HepG2 (cell line): Measurements from ENCODE around the gene ZNF428. TPM values are rescaled to one million over a fixed set of nuclear protein-coding genes. Genes with fewer than 3 reads are reported as not detected.
A peak's percentile ranks its signal among the peaks of the same experiment; 100 is the strongest.

Experiments used
- BHLHE40 ChIP-seq: IDR thresholded peaks from 2 replicates; pipeline ENCODE4 v1.6.1; 2011; ENCODE audit warnings: low read length, improper control_type of control experiment
- BORCS8-MEF2B ChIP-seq: sonication (generic); formaldehyde crosslinking; IDR thresholded peaks from 2 replicates; pipeline ENCODE4 v1.8.0; 2022; ENCODE audit warnings: mild to moderate bottlenecking, missing genetic modification reagents
- BRD4 ChIP-seq: sonication (generic); formaldehyde crosslinking; IDR thresholded peaks from 2 replicates; pipeline ENCODE4 v1.4.0; 2020; ENCODE audit warnings: missing genetic modification reagents
- CAMTA2 ChIP-seq: sonication (generic); formaldehyde crosslinking; IDR thresholded peaks from 2 replicates; pipeline ENCODE4 v1.4.0; 2020; ENCODE audit warnings: mild to moderate bottlenecking, missing genetic modification reagents, borderline replicate concordance
- CTCF ChIP-seq: sonication (generic); formaldehyde crosslinking; IDR thresholded peaks from 2 replicates; pipeline ENCODE4 v1.5.0; 2020; ENCODE audit warnings: mild to moderate bottlenecking, missing genetic modification reagents, moderate library complexity
- GATAD2A ChIP-seq: IDR thresholded peaks from 2 replicates; pipeline ENCODE4 v1.6.1; 2016
- KAT8 ChIP-seq: IDR thresholded peaks from 2 replicates; pipeline ENCODE4 v1.6.1; 2016; ENCODE audit warnings: missing genetic modification reagents, missing compliant biosample characterization
- LCORL ChIP-seq, 2 experiments: fragments of 450-650 bp in 1 of 2; sonication (generic) in 1 of 2; formaldehyde crosslinking in 1 of 2; IDR thresholded peaks; 2 replicates each; pipeline versions ENCODE4 v1.5.0 to v1.6.1; 2017 to 2020; ENCODE audit warnings: antibody characterized with exemption in 1 of 2, missing genetic modification reagents in 1 of 2
- MEF2D ChIP-seq: sonication (generic); formaldehyde crosslinking; IDR thresholded peaks from 2 replicates; pipeline ENCODE4 v1.5.1; 2020; ENCODE audit warnings: mild to moderate bottlenecking, missing genetic modification reagents
- MXI1 ChIP-seq: IDR thresholded peaks from 3 replicates; pipeline ENCODE4 v1.6.1; 2012; ENCODE audit warnings: low read depth, low read length, inconsistent platforms, borderline replicate concordance
- NCOA5 ChIP-seq: sonication (generic); formaldehyde crosslinking; IDR thresholded peaks from 2 replicates; pipeline ENCODE4 v1.4.0; 2020; ENCODE audit warnings: missing genetic modification reagents
- NFKB2 ChIP-seq: sonication (generic); formaldehyde crosslinking; IDR thresholded peaks from 2 replicates; pipeline ENCODE4 v1.4.0; 2020; ENCODE audit warnings: missing genetic modification reagents, borderline replicate concordance
- POLR2A ChIP-seq, 2 experiments: IDR thresholded peaks; 2 replicates each; pipeline ENCODE4 v1.6.1; 2011; ENCODE audit warnings: low read depth in 2 of 2, low read length in 2 of 2, mild to moderate bottlenecking in 1 of 2, moderate library complexity in 1 of 2; ENCODE audit not compliant: insufficient read depth in 1 of 2
- SKI ChIP-seq: fragments of 450-650 bp; IDR thresholded peaks from one replicate; pipeline ENCODE4 v1.6.1; 2018; ENCODE audit warnings: mild to moderate bottlenecking; ENCODE audit not compliant: partially characterized antibody
- TEAD3 ChIP-seq: optimal IDR thresholded peaks from 2 replicates; pipeline ENCODE3; 2016; ENCODE audit warnings: borderline replicate concordance
- YEATS2 ChIP-seq: sonication (generic); formaldehyde crosslinking; IDR thresholded peaks from 2 replicates; pipeline ENCODE4 v1.4.0; 2020; ENCODE audit warnings: missing genetic modification reagents, borderline replicate concordance
- ZBTB26 ChIP-seq: IDR thresholded peaks from 2 replicates; pipeline ENCODE4 v1.6.1; 2016; ENCODE audit warnings: missing compliant biosample characterization, missing genetic modification reagents, borderline replicate concordance
- ZBTB38 ChIP-seq: sonication (generic); formaldehyde crosslinking; IDR thresholded peaks from 2 replicates; pipeline ENCODE4 v1.5.1; 2020; ENCODE audit warnings: mild to moderate bottlenecking, missing genetic modification reagents
- ZFY ChIP-seq: sonication (generic); formaldehyde crosslinking; IDR thresholded peaks from 2 replicates; pipeline ENCODE4 v1.4.0; 2020; ENCODE audit warnings: missing genetic modification reagents
- ZMYM4 ChIP-seq: sonication (generic); formaldehyde crosslinking; IDR thresholded peaks from 2 replicates; pipeline ENCODE4 v1.8.1; 2023; ENCODE audit warnings: mild to moderate bottlenecking, missing genetic modification reagents
- ZNF143 ChIP-seq: sonication (generic); formaldehyde crosslinking; IDR thresholded peaks from 2 replicates; pipeline ENCODE4 v1.4.0; 2020; ENCODE audit warnings: missing genetic modification reagents
- ZNF234 ChIP-seq: sonication (generic); formaldehyde crosslinking; conservative IDR thresholded peaks from 2 replicates; pipeline ENCODE4 v1.5.1; 2020; ENCODE audit warnings: mild to moderate bottlenecking, missing genetic modification reagents
- ZNF335 ChIP-seq: sonication (generic); formaldehyde crosslinking; IDR thresholded peaks from 2 replicates; pipeline ENCODE4 v1.4.0; 2020; ENCODE audit warnings: missing genetic modification reagents
- ZNF652 ChIP-seq: IDR thresholded peaks from 2 replicates; pipeline ENCODE4 v1.6.1; 2016; ENCODE audit warnings: low read depth, borderline replicate concordance
- ZSCAN31 ChIP-seq: sonication (generic); formaldehyde crosslinking; IDR thresholded peaks from 2 replicates; pipeline ENCODE4 v1.5.0; 2020; ENCODE audit warnings: low read depth, mild to moderate bottlenecking, missing genetic modification reagents
- ZSCAN5A ChIP-seq: sonication (generic); formaldehyde crosslinking; IDR thresholded peaks from 2 replicates; pipeline ENCODE4 v1.8.0; 2022; ENCODE audit warnings: mild to moderate bottlenecking, missing genetic modification reagents, borderline replicate concordance
- polyA plus RNA-seq, 8 experiments: library from polyadenylated mRNA; depleted of rRNA in 3 of 8; stranded (reverse) in 7 of 8; unstranded in 1 of 8; fragments of >200 nt; fragmentation: Illumina TruSeq in 4 of 8; extraction: Trizol in 4 of 8; gene quantifications; 2 replicates each; pipeline versions ENCODE4 v1.2.1 to v1.2.3, GENCODE V29; 2011 to 2016; ENCODE audit warnings: low read depth in 4 of 8, missing spikeins in 1 of 8, mixed read lengths in 1 of 8; ENCODE audit not compliant: insufficient read depth in 1 of 8
- total RNA-seq, 5 experiments: library from RNA; depleted of rRNA; stranded (reverse); fragments of >200 nt; fragmentation: Illumina TruSeq; extraction: Trizol; gene quantifications; 2 replicates each; pipeline ENCODE4 v1.2.3, GENCODE V29; 2016; ENCODE audit warnings: low read depth in 1 of 5

Gene ZNF428
- total and polyA plus RNA-seq, 2 of the 13 experiments (the other 11 are each of a cell fraction or from before 2014, with no cell fraction given) = 10.4 to 26.9 TPM

GRCh38 chr19:43595999-43596841 lies 23.2 kb downstream of the ZNF428 start, which contains the start of the genes IRGQ and ZNF576 (continued):
- TF ChIP-seq TEAD3 (CRISPR knock-in tag) = peak; percentile 64
- peak; percentile 86 for TF ChIP-seq ZFY
- TF ChIP-seq ZMYM4 = peak; percentile 57; the same call in 1 of the 2 replicates
- peak; percentile 98 for TF ChIP-seq KAT8 (CRISPR knock-in tag)
- TF ChIP-seq BHLHE40 = peak; percentile 34; the same call in 1 of the 2 replicates
- TF ChIP-seq SKI = no peak
- TF ChIP-seq NCOA5 (CRISPR knock-in tag) = no peak
- no peak for TF ChIP-seq ZBTB26 (CRISPR knock-in tag)
- TF ChIP-seq ZNF234 (CRISPR knock-in tag) = no peak
- peak; percentile 65 for TF ChIP-seq CTCF
- TF ChIP-seq BORCS8-MEF2B (CRISPR knock-in tag) = 0 out of 2 replicates have a peak, but pooled peaks have one; percentile 38
- TF ChIP-seq LCORL (IDR thresholded peaks at IDR 0.05) = 0 out of 2 replicates have a peak, but pooled peaks have one; percentile 22
- peak; percentile 16; the same call in 1 of the 2 replicates for TF ChIP-seq LCORL (CRISPR knock-in tag; IDR thresholded peaks at IDR 0.05)
- peak; percentile 100 for TF ChIP-seq ZNF335
- TF ChIP-seq GATAD2A = peak; percentile 7; the same call in 1 of the 2 replicates
- TF ChIP-seq MXI1 = peak; percentile 52; the same call in 1 of the 3 replicates
- peak; percentile 61; the same call in 1 of the 2 replicates for TF ChIP-seq NFKB2 (CRISPR knock-in tag)
- TF ChIP-seq ZSCAN31 (CRISPR knock-in tag) = peak; percentile 78; the same call in 1 of the 2 replicates
- peak; percentile 71 for TF ChIP-seq ZNF143 (CRISPR knock-in tag)
- no peak for TF ChIP-seq CAMTA2 (CRISPR knock-in tag)
- peak; percentile 74 to 78 for TF ChIP-seq POLR2A (IDR thresholded peaks at IDR 0.05; ENCODE audit: insufficient read depth in 1 of 2, low read depth in 2 of 2, low read length in 2 of 2)
- TF ChIP-seq MEF2D (CRISPR knock-in tag) = no peak; the same call in 1 of the 2 replicates
- TF ChIP-seq BRD4 (CRISPR knock-in tag) = 0 out of 2 replicates have a peak, but pooled peaks have one; percentile 63
- no peak for TF ChIP-seq ZNF652 (CRISPR knock-in tag)
- TF ChIP-seq ZBTB38 (CRISPR knock-in tag) = peak; percentile 56; the same call in 1 of the 2 replicates
- no peak for TF ChIP-seq ZSCAN5A
- TF ChIP-seq YEATS2 = peak; percentile 97
